Muscle of leg (tissue), 11 donors: ENCODE data around the gene ZNF827. TPM values are rescaled to one million over a fixed set of nuclear protein-coding genes. Genes with fewer than 3 reads are reported as not detected.

Experiments
- DNase-seq: peaks from one replicate; pipeline ENCODE4 v3.0.0; 2013
- H3K27ac ChIP-seq: one replicate; pipeline ENCODE4 v1.5.1; 2013; ENCODE audit warnings: mild to moderate bottlenecking, low read length, control low read depth
- H3K27me3 ChIP-seq: one replicate; pipeline ENCODE4 v1.6.1; 2013; ENCODE audit warnings: low read length; ENCODE audit not compliant: control insufficient read depth, insufficient read depth
- H3K36me3 ChIP-seq: one replicate; pipeline ENCODE4 v1.6.1; 2013; ENCODE audit warnings: low read length; ENCODE audit not compliant: control insufficient read depth, insufficient read depth
- H3K4me1 ChIP-seq: one replicate; pipeline ENCODE4 v1.6.1; 2013; ENCODE audit warnings: low read length; ENCODE audit not compliant: control insufficient read depth, insufficient read depth
- H3K4me3 ChIP-seq: one replicate; pipeline ENCODE4 v1.5.1; 2013; ENCODE audit warnings: low read length, control low read depth
- H3K9me3 ChIP-seq: replicated peaks from 2 replicates; pipeline ENCODE4 v1.6.1; 2013; ENCODE audit warnings: low read depth, low read length; ENCODE audit not compliant: control insufficient read depth
- WGBS: methylation state at CpG from one replicate; pipeline ENCODE4 v1.1.5; 2013; ENCODE audit warnings: missing lambda C conversion rate; ENCODE audit not compliant: insufficient coverage; 5-methylcytosine and 5-hydroxymethylcytosine counted together
- polyA plus RNA-seq, 8 donors: library from polyadenylated mRNA; unstranded; fragments of 120-200 nt; gene quantifications; one replicate each; pipeline versions ENCODE4 v1.2.1 to v1.2.3, GENCODE V29; 2013; ENCODE audit warnings: inconsistent platforms in 1 of 8, low replicate concordance in 1 of 8; ENCODE audit not compliant: insufficient read length in 8 of 8, insufficient read depth in 1 of 8
- total RNA-seq: library from RNA; stranded (reverse); fragments of 120-200 nt; gene quantifications from one replicate; pipeline ENCODE4 v1.2.4, GENCODE V29; 2013

ZNF827 gene
- total and polyA plus RNA-seq, 9 donors = 13.2 to 19.1 (median 16.2) TPM

GRCh38 chr4:145755802-145756201 is 182.8 kb downstream of the ZNF827 start:
- no peak overlapping the region for H3K27ac ChIP-seq
- no peak overlapping the region for H3K4me3 ChIP-seq
- WGBS = no CpG with 5 or more reads among the region's 2 CpGs
- H3K36me3 ChIP-seq = peaks cover 13% of the 10 kb centered on the region
- H3K27me3 ChIP-seq = no peaks in the 10 kb centered on the region
- H3K9me3 ChIP-seq = no peaks in the 10 kb centered on the region
- no peaks in the 10 kb centered on the region for H3K4me1 ChIP-seq
- no peak for DNase-seq

- 83% methylated on average over 1 of the region's 2 CpGs for WGBS
Measured at GRCh38 chr4:145743641-145744040, 195.0 kb downstream of the ZNF827 start.

DNA sequence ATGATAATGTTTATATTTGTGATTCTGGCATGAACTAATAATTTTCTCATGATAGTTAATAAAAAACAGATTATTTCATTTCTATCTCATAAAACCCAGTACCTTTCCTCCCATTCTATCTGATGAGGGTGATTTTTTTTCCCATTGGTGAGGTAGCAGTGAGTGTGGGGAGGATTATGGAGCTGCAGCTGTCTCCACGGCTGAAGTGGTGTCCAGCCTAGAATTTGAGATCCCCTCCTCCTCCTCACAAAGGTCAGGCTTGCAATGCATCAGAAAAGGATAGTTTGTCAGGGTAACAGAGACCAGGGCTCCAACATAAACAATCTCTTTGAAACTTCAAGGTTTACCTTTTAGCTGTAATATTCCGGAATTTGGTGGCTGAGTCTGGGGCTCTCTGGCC is 197.8 kb downstream of the ZNF827 start:
- peaks cover 15% of the 10 kb centered on the region for H3K4me1 ChIP-seq
- no peak overlapping the region for H3K27ac ChIP-seq
- H3K36me3 ChIP-seq = no peaks in the 10 kb centered on the region
- H3K9me3 ChIP-seq = no peaks in the 10 kb centered on the region
- no peaks in the 10 kb centered on the region for H3K27me3 ChIP-seq
- DNase-seq = peak; percentile 16
- no peak overlapping the region for H3K4me3 ChIP-seq
- WGBS = no CpG with 5 or more reads among the region's 2 CpGs

More at GRCh38 chr4:145743641-145744040, 195.0 kb downstream of the ZNF827 start:
- no peak overlapping the region for H3K4me3 ChIP-seq
- peaks cover 4% of the 10 kb centered on the region for H3K4me1 ChIP-seq
- no peak overlapping the region for H3K27ac ChIP-seq
- no peaks in the 10 kb centered on the region for H3K9me3 ChIP-seq
- no peak for DNase-seq
- no peaks in the 10 kb centered on the region for H3K27me3 ChIP-seq
- H3K36me3 ChIP-seq = no peaks in the 10 kb centered on the region

DNA sequence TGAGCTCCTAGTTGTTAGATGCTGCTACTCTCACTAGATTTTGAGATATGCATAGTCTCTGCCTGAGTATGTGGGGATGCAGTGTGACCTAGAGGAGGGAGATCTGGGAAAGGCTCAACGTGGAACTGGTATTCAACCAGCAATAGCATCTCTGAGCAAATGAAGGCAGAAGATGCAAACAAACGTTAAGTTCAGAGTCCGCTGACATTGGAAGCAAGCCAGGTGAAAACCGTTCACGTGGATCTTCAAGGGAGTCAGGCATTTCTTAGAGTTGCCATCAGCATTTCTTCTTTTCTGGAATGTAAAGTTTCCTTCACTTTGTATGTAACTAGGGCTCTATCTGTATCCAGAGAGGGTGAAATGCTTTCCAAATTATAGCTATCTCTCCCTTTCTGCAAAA is 198.8 kb downstream of the ZNF827 start:
- no peak for DNase-seq
- Histone ChIP-seq H3K4me3 (no peak overlapping the region), H3K27ac (no peak overlapping the region), H3K36me3 (no peaks in the 10 kb centered on the region), H3K27me3 (no peaks in the 10 kb centered on the region), H3K9me3 (no peaks in the 10 kb centered on the region), H3K4me1 (peaks cover 23% of the 10 kb centered on the region)
- WGBS = 30% methylated on average over 3 of the region's 5 CpGs

GRCh38 chr4:145736241-145736831 is 202.3 kb downstream of the ZNF827 start:
- Histone ChIP-seq H3K9me3 (no peaks in the 10 kb centered on the region), H3K4me1 (peaks cover 47% of the 10 kb centered on the region), H3K36me3 (no peaks in the 10 kb centered on the region), H3K4me3 (no peak overlapping the region), H3K27me3 (no peaks in the 10 kb centered on the region), H3K27ac (peak overlapping the region; percentile 73)
- 67% methylated on average over 8 of the region's 9 CpGs for WGBS
- DNase-seq = peak; percentile 76

GRCh38 chr4:145735827-145736226 is 202.8 kb downstream of the ZNF827 start:
- Histone ChIP-seq H3K36me3 (no peaks in the 10 kb centered on the region), H3K9me3 (no peaks in the 10 kb centered on the region), H3K27ac (peak overlapping the region; percentile 73), H3K4me1 (peaks cover 51% of the 10 kb centered on the region), H3K27me3 (no peaks in the 10 kb centered on the region), H3K4me3 (no peak overlapping the region)
- no CpG with 5 or more reads among the region's 4 CpGs for WGBS
- DNase-seq = peak; percentile 22

DNA sequence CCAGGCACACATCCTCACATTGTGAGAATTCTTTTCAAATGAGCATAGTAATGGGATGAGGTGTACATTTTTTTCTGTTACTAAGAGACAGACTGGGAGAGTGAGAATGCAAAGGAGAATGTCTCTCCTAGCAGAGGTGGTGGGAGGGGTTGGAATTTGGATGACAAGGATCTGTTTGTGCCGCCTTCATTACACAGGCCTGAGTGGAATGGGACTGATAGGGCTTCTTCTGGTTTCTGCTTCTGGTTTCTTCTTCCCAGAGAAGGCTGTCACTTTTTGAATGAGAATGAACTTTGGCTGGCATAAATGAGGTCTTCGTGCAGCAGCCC is 203.3 kb downstream of the ZNF827 start:
- peak overlapping the region; percentile 98 for H3K27ac ChIP-seq
- H3K36me3 ChIP-seq = no peaks in the 10 kb centered on the region
- 60% methylated on average over 1 of the region's 2 CpGs for WGBS
- H3K4me3 ChIP-seq = no peak overlapping the region
- peak; percentile 44 for DNase-seq
- H3K27me3 ChIP-seq = no peaks in the 10 kb centered on the region
- peaks cover 52% of the 10 kb centered on the region for H3K4me1 ChIP-seq
- no peaks in the 10 kb centered on the region for H3K9me3 ChIP-seq

GRCh38 chr4:145734576-145735346 is 203.9 kb downstream of the ZNF827 start:
- no peak overlapping the region for H3K4me3 ChIP-seq
- H3K36me3 ChIP-seq = no peaks in the 10 kb centered on the region
- peak overlapping the region; percentile 98 for H3K27ac ChIP-seq
- DNase-seq = peak; percentile 80
- no peaks in the 10 kb centered on the region for H3K9me3 ChIP-seq
- 59% methylated on average over 10 of the region's 14 CpGs for WGBS
- H3K27me3 ChIP-seq = no peaks in the 10 kb centered on the region
- H3K4me1 ChIP-seq = peaks cover 54% of the 10 kb centered on the region

DNA sequence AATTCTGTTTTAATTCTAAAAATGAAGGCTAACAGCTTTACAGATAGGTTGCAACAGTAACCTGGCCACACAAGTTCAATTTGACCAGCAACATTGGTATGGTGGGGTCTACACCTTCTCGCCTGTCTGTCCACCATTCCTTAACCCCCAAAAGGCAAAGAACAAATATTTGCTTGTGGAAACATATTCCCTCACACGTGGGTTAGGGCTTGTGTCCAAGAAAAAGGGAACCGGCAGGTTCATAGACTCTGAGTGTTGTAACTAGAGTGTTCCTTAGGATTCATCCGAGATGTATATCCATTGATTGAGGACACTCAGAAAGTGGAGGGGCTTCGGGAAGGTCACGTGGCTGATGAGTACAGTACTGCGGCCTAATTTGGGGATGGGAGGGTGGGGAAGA is 204.6 kb downstream of the ZNF827 start:
- Histone ChIP-seq H3K4me3 (no peak overlapping the region), H3K9me3 (no peaks in the 10 kb centered on the region), H3K27me3 (no peaks in the 10 kb centered on the region), H3K36me3 (no peaks in the 10 kb centered on the region), H3K27ac (peak overlapping the region; percentile 98), H3K4me1 (peaks cover 58% of the 10 kb centered on the region)
- WGBS = 42% methylated on average over 3 of the region's 7 CpGs
- peak; percentile 65 for DNase-seq

DNA sequence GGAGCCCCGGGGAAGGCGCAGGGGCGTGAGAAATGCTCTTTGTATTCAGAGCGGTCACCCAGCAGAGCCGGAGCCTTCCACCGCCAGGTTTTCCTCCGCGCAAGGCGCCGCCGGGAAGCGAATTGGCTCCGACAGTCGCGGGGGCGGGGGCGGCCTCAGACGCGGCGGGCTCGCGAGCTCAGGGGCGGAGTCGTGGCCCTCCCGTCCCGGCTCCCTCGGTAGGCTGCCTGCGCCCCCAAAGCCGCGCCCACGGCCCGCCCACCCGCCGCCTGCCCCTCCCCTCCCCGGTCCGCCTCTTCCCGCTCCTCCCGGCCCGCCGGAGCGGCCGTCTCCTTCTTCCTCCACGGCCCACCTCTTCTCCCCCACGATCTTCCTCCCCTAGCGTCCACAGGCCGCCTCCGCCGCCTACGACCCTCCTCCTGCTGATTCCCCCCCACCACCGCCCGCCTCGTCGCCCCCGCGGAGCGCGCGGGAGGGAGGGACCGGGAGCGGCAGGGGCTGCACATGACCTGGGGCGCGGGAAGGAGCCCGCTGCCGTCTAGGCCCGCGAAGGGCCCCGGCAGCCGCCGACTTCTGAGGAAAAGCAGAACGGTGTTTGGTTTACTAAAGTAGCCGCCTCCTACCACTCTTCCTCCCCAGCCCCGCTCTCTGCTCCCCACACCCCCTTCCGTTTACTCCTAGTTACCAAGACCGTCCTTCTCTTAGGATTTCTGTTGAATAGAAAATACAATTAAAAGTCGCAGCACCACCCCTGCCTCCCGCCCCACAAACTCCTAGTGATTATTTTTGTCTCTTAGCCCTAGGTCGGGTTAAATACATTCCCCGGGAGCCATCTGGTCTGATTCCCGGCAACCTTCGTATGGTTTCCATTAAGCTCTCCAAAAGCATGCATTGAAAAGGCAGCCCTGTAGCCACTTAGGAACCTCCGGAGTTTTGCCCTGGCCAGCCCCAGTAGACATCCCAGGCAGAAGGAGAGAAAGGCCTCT is 205.4 kb downstream of the ZNF827 start:
- DNase-seq = peak; percentile 99
- Histone ChIP-seq H3K4me3 (peak overlapping the region; percentile 57), H3K27ac (peak overlapping the region; percentile 98), H3K27me3 (no peaks in the 10 kb centered on the region), H3K4me1 (peaks cover 58% of the 10 kb centered on the region), H3K9me3 (no peaks in the 10 kb centered on the region), H3K36me3 (no peaks in the 10 kb centered on the region)
- under 1% methylated on average over 47 of the region's 81 CpGs for WGBS
